Limb (tissue), 2 donors: ENCODE data around the gene ST6GALNAC6.
"Not testable (repeated sequence)": the region's sequence is repeated elsewhere in the genome, so short reads cannot be mapped to it uniquely, and the experiment has no call there.

Experiments used
- DNase-seq, 2 donors: peaks; one replicate each; pipeline ENCODE4 v3.0.0-alpha.2; 2016; ENCODE audit errors: extremely low spot score in 2 of 2

ST6GALNAC6 gene

GRCh38 chr9:127893392-127893791 is 6.0 kb downstream of the ST6GALNAC6 start:
- DNase-seq = no peak

DNA sequence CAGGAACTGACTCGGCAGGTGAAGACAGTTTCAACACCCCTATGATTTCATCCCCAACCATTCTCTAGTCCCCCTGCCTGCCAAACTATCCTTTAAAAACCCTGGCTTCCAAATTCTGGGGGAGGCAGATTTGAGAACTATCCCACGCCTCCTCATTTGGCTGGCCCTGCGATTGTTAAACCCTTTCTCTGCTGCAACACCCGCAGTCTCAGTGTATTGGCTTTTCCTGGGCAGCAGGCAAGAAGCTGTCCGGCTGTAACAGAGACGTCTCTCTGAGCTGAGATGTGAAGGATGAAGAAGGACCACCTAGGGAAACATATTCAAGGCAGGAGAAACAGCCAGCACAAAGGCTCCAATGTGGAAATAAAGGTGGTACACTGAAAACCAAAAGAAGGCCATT is 6.6 kb downstream of the ST6GALNAC6 start:
- no peak for DNase-seq

DNA sequence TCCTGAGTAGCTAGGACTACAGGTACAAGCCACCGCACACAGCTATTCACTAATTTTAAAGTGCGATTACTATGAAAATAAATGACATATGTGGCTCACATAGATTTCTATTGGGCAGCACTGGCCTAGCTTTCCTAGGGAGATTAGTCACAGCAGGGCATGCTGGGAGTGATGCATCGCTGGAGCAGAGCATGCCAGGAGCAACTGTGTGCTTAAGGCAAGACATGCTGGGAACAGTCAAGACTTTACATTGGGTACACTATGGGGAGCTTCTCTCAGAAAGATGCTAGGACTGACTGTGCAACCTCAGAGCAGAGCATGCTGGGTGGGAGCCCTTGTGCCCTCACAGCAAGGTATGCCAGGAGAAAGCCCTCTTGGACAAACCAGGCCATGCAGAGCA is 9.3 kb downstream of the ST6GALNAC6 start:
- no peak for DNase-seq

GRCh38 chr9:127887792-127888191 is 11.6 kb downstream of the ST6GALNAC6 start:
- no peak for DNase-seq

DNA sequence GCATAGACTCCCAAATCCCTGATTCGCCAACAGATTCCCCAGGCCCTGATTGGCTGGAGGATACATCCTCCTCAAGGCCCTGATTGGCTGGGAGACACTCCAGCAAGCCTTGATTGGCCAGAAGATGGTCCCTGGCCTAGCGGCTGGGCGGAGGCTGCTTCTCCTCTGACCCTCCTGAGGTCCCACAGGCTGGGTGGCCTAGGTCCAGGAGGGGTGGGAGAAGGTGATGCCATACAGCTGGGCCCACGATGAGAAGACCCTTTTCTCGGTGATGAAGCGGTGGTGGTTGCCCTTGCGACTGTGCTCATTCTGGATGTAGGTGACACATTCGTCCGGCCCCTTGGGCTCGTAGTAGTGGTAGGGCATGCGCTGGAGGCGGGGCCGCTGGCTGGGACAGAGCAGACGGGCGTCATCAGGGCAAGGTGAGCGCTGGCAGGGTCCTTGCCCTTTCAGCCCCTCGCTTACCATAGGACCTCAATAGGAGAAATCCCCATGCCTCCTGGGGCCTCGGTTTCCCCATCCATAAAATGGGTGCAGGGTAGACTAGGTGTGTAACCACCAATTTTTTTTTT is 12.9 kb downstream of the ST6GALNAC6 start:
- DNase-seq = no peak

DNA sequence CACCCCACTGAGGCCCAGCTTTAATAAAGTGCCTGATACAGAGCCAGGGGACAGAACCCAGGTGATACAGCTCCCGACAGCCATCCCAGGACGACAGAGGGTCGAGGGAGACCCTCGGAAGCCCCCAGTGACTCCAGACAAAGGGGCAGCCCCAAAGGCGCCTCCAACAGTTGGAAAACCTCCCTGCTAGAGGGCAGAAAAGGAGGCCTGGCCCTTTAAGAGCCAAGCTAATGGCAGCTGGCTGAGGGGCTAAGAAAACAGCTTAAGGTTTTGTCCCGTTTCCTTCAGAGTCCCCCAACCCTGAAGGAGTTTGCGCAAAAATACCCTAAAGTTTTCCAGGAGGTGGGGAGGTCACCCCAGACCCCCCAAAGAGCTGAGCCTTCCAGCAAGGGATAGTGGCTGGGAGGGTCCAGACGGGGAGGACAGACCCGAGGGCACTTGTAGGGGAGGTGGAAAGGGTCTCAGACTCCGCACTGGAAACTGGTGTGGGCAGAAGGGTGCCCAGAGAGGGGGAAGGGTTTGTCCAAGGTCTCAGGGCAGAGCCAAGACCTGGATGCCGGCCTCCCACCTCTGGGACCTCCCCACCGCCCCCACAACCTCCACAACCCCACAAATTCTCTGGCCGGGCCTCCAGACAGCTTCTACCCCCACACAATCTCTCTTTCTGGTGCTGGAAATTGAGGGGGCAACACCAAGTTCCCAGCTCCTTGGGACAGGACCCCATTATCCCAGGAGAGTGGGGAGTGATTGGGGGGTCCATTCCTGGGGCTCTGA is 13.7 kb downstream of the ST6GALNAC6 start:
- DNase-seq = no peak

- DNase-seq = no peak
Observed at GRCh38 chr9:127884976-127885490, 14.4 kb downstream of the ST6GALNAC6 start.

GRCh38 chr9:127884427-127884911 is 14.9 kb downstream of the ST6GALNAC6 start:
- no peak for DNase-seq

DNA sequence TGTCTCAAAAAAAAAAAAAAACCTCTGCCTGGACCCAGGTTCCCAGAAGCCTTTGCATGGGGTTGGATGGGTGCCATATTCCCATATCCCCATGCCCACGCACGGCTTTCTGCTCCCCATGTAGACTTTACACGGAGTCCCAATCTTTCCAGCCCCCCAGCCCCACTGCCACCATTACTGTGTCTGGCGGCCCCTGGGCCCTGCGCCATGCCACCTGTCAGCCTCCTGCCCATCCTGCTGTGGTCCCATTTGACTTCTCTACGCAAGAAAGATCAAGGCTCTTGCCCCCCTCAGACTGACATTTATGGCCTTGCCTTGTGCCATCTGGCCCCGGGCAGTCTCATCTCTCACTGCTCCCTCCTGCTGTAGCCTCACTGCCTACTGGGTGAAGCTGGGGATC is 15.4 kb downstream of the ST6GALNAC6 start:
- peak in 1 of 2 donors; percentile 26 for DNase-seq

DNA sequence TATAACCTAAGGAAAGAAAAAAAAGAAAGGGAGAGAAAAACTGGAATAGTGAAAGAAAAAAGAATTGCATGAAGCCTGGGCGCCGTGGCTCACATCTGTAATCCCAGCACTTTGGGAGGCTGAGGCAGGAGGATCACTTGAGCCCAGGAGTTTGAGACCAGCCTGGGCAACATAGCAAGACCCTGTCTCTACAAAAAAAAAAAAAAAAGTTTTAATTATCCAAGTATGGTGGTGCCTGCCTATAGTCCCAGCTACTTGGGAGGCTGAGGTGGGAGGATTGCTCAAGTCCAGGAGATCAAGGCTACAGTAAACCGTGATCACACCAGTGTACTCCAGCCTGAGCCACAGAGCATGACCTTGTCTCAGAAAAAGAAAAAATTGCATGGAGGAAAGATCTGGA is 17.7 kb downstream of the ST6GALNAC6 start:
- DNase-seq = not testable (repeated sequence)

- DNase-seq = no peak
Observed at GRCh38 chr9:127880143-127880542, 19.3 kb downstream of the ST6GALNAC6 start.

DNA sequence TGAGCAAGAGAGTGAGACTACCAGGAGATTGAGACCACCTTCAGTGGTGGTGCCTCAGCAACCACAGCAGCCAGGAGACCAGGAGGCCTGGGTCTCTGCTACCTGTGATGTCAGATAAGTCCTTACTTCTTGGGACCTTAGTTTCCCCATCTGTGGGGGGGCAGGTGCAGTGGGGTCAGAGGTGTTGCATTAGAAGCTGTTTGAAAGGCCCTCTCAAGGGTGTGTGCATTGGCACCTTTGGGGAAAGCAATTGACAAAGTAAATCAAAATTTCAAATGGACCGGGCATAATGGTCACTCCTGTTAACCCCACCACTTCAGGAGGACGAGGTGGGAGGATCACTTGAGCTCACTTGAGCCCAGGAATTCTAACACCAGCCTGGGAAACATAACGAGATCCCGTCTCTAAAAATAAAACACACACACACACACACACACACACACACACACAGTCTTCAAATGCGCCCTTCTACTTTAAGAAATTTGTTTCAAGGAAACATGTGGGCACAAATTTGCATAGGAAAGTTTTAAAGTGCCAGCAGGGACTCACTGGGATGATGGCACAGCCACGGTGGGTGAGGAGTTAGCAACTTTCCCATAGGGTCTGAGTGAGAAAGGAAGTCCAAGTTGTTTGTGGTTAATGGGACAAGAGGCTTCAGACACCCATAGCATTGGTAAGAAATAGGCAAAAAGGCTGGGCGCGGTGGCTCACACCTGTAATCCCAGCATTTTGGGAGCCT is 20.6 kb downstream of the ST6GALNAC6 start:
- DNase-seq = peak in 1 of 2 donors; percentile 27

GRCh38 chr9:127878001-127878651 is 21.3 kb downstream of the ST6GALNAC6 start:
- no peak for DNase-seq

- DNase-seq = peak; percentile 68 to 86
Observed at GRCh38 chr9:127877566-127877998, 21.8 kb downstream of the ST6GALNAC6 start, which contains the start of gene AK1. Gene AK1 (minus strand): TSS chr9:127877675. CDS start chr9:127874617, 3,058 bp downstream.

DNA sequence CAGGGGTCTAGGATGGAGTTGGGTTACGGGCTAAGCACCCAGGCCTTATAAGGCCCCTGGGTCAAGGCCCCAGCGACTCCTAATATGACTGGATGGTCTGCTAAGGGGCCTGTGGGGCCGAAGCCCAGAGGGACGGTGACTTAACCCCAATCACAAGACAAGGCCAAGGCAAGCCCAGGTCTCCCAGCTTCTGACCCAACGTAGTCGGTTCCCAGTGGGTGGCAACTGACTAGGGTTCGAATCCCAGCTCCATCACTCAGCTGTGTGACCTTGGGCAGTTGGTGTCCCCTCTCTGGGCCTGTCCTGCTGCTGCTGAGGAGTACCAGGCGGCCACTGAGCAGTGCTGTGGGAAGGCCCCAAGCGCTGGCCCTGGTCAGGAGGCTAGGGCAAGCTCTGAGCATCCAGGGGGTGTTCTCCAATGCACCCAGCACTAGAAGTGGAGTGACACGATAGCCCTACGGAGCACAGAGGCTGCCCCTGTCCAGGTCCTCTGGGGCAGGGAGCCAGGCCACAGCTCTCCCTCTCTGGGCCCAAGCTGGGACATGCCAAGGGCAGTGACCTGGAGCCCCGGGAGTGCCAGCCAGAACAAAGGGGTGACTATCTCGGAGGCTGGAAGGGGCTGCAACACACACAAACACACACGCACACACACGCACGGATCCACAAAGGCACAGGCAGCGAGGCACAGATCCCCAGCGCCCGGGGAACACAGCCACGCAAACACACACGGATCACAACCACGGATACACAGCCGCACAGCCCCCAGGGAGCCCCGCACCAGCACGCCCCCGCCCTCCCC is 22.4 kb downstream of the ST6GALNAC6 start:
- DNase-seq = no peak

DNA sequence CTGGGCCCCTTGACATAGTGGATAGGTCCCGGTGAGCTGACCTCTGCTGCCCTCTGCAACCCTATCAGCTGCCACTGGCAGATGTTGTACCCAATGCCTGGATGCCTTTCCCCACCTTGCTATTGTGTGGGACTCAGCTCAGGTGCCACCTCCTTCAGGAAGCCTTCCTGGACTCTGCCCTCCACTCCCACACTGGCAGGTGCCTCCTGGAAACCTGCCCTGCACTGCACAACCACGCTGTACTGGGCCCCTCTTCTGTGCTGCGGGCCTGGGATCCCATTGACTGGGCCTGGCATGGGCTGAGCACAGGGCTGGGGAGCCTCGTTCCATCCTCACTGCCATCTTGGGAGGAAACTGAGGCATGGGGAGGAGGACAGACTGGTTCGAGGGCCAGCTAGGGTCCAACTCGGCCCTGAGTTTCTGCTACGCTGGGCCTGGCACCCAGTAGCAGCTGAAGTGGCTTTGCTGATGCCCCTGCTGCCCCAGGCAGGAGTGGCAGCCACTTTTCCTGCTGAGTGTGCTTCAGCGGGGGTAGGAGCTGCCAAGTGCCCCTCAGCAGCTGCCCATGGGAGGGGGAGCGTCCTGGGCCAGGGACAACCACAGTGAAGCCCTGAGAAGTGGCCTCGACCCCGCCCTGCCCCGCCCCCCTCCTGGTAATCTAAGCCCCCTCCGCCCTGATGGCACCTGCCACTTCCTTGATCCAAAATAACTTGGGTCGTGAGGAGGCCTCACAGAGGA is 23.2 kb downstream of the ST6GALNAC6 start:
- DNase-seq = peak in 1 of 2 donors; percentile 45

DNA sequence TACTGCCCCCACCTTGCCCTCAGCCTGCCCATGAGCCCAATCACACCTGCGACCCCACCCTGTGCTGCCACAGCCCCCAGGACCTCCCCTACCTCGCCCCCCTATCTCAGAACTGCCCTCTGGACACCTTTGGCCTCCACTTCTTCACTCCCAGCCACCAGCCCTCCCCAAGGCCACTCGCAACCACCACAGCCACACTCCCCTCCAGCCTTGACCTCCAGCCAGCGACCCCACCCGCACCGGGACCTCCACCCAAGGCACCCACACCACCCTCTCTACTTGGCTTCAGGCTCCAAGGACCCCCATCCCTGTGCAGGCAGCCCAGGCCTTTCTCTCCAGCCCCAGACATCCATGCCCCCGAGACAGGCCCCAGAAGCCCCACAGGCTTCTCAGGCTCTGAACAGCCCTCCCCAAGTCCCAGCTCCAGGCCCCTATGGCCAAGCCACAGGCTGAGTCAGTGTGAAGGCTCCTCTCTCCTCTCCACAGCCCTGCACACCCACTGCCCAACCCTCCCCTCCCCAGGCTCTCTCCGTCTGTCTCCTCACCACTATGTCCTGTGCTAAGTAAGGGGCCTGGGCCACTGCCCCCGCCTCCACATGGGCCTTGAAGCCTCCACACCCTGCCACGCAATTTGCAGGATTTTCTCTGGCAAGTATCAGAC is 24.0 kb downstream of the ST6GALNAC6 start:
- DNase-seq = peak in 1 of 2 donors; percentile 48

- DNase-seq = peak in 1 of 2 donors; percentile 40
Observed at GRCh38 chr9:127874301-127875221, 24.8 kb downstream of the ST6GALNAC6 start.
